ENCODE data around the gene CS.
A peak's percentile ranks its signal among the peaks of the same experiment; 100 is the strongest.
"Not testable (repeated sequence)": the region's sequence is repeated elsewhere in the genome, so short reads cannot be mapped to it uniquely, and the experiment has no call there.

The CS gene

DNA sequence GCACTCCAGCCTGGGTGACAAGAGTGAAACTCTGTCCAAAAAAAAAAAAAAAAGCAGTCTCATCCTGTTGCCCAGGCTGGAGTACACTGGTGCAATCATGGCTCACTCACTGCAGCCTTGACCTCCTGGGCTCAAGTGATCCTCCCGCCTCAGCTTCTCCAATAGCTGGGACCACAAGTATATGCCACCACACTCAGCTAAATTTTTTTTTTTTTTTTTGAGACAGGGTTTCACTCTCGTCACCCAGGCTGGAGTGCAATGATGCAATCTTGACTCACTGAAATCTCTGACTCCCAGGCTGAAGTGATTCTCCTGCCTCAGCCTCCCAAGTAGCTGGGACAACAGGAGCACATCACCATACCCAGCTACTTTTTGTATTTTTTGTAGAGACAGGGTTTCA lies 20.9 kb upstream of the CS start:
- DNase-seq (ENCODE audit: low read depth in 2 of 2): no peak

DNA sequence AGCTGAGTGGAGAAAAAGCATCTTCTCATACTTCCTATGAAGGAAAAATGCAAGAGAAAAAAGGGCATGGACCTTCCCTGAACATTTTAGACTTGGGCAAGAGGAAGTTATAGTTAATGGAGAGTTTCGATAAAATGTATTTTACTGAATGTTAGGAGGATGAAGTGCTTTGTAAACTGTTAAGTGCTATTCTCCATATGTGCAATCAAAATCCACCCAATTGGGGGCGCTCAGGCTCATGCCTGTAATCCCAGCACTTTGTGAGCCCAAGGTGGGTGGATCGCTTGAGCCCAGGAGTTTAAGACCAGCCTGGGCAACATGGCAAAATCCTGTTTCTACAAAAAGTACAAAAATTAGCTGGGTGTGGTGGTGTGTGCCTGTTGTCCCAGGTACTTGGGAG lies 17.5 kb upstream of the CS start:
- no peak for DNase-seq (ENCODE audit: low read depth in 2 of 2)

DNA sequence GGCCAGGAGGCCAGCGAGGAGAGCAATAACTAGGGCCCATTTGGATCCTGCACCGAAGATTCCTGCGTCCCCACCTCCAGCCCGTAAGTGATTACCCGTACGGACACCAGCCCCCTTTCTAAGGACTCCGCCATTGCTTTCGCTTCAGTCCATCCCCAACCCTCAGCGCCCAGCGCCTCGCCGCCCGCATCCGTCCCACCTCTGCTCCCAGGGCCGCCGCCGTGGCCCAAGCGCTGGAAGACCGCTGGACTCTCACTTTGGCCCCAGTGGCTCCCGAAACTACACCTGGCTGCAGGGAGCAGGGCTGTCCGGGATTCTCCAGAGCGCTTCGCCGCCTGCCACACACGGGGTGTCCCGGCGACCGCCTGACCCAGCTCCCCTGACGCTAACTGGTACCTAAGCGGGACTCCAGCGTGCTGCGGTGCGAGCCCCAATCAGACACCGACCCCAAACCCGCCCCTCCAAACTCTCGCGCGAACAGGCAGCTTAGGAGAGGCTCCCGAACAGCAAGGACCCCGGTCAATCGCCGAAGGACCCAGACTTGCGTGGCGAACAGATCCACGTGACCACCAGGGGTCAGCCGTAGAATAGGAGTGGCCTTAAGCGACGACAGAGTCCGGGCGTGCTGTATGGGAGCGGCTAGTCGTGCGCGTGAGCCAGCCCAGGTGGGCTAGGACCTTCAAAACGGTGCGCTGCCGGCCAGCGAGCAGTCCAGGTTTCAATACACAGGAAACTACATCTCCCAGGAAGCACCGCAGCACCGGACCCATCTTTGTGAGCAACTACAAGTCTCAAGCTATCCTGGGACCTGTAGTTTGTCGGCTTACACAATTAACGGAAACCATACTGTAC lies 15.7 kb upstream of the CS start, which contains the start of gene CNPY2:
Gene CNPY2, minus strand, starts transcription at position 367 of the 852 bp plus-strand sequence. CDS start 771 bp downstream, outside the sequence.
- DNase-seq (ENCODE audit: low read depth in 2 of 2): peak; percentile 91 to 92

DNA sequence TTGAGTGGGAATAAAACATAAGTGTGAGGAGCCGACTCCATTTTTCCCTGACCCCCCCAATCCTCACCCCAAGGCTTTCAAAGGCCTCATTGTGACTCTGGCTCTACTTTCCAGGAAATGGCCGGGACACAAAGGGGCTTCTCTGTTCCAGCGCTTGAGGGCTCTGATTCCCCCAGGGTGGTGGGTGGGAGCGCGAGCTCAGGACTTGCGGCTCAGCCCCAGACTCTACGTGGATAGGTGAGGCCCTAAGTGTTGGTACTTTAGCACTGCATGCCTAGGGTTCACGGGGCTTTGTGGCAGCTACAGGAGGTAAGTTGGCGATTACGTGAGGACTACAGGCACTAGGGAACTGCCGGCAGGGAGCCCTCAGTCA lies 15.1 kb upstream of the CS start:
- no peak for DNase-seq (ENCODE audit: low read depth in 2 of 2)

DNA sequence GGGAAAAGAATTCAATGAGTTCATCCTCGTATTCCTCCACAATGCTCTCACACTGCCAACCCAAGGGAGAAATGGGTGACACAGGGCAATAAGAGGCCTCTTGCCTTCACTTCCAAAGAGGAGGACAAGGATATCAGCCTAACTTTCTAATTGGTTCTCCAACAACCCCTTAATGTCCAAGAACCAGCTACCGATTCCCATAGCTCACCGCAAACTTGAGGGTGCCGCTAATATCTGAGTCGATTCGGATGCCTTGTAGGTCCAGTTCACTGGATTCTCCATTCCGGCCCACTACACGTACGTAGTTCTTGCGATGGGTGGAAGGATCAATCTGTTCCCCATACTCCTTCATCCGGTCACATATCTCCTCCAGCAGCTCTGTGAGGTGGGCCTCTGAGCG lies 10.9 kb upstream of the CS start:
- DNase-seq (ENCODE audit: low read depth in 2 of 2): no peak

DNA sequence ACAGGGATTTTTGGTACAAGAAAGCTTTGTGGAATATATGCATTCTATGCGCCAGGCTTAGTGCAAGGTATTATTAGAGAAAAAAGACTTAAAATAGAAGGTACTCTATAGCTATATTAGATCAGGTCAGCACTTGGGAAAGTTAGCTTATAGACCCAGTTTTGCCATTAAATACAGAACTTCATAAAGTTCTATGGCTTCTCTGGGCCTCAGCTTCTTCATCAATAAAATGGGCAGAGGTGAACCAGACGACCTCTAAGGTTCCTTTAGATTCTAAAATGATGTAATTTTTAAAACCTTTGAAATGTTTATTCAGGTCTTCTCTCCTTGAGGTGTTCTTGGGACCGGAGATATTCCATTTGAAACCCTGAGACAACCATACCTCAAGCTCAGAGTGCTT lies 8.6 kb upstream of the CS start:
- no peak for DNase-seq (ENCODE audit: low read depth in 2 of 2)

DNA sequence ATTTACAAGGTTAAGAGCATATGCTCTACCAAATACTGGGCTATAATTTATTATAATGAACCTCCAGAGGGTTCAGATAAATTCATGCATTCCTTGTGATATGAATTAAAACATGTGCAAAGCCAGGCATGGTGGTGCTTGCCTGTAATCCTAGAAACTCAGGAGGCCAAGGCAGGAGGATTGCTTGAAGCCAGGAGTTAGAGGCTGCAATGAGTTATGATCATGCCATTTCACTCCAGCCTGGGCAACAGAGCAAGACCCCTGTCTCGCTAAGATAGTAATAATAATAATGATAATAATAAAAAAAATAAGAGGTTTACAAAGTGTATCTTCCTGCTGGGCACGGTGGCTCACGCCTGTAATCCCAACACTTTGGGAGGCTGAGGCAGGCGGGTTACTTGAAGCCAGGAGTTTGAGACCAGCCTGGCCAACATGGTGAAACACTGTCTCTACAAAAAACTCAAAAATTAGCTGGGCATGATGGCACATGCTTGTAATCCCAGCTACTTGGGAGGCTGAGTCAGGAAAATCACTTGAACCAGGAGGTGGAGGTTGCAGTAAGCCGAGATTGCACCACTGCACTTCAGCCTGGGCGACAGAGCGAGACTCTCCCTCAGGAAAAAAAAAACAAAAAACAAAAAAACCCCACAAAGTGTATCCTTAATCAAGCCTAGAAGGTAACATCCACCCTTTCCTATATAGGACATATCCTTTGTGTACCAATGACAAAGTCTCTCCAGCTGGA lies 7.3 kb upstream of the CS start:
- no peak for DNase-seq (ENCODE audit: low read depth in 2 of 2)

DNA sequence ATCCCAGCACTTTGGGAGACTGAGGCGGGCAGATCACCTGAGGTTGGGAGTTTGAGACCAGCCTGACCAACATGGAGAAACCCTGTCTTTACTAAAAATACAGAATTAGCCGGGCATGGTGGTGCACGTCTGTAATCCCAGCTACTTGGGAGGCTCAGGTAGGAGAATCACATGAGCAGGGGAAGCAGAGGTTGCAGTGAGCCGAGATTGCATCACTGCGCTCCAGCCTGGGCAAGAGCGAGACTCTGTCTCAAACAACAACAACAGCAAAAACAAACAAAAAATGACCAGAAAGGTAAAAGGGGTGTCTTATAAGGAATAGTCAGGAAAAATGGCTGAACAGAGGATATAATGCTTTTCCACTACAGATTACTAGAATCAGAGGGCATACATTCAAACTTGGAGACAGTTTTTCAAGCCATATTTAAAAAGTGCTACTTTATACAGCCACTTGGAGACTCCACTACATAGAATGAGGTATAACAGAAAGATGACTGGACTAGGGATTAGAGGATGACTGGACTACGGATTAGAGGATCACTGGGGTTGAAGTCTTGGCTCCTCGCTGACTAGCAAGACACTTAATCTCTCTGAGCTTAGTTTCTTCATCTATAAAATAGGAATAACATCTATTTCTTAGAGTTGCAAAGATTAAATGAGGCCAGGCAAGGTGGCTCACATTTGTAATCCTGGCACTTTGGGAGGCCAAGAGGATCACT lies 4.9 kb upstream of the CS start:
- DNase-seq (ENCODE audit: low read depth in 2 of 2): no peak

DNA sequence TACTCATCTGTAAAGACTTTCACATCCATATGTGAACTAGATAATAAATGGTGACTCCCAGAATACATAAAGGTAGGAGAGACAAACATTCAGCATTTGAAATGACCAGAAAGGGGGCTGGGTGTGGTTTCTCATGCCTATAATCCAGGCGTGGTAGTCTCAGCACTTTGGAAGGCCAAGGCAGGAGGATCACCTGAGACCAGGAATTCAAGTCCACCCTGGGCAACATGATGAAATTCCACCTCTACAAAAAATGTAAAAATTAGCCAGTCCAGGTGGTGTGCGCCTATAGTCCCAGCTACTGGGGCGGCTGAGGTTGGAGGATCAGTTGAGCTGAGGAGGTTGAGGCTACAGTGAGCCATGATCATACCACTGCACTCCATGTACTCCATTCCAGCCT lies 4.1 kb upstream of the CS start:
- no peak for DNase-seq (ENCODE audit: low read depth in 2 of 2)

DNA sequence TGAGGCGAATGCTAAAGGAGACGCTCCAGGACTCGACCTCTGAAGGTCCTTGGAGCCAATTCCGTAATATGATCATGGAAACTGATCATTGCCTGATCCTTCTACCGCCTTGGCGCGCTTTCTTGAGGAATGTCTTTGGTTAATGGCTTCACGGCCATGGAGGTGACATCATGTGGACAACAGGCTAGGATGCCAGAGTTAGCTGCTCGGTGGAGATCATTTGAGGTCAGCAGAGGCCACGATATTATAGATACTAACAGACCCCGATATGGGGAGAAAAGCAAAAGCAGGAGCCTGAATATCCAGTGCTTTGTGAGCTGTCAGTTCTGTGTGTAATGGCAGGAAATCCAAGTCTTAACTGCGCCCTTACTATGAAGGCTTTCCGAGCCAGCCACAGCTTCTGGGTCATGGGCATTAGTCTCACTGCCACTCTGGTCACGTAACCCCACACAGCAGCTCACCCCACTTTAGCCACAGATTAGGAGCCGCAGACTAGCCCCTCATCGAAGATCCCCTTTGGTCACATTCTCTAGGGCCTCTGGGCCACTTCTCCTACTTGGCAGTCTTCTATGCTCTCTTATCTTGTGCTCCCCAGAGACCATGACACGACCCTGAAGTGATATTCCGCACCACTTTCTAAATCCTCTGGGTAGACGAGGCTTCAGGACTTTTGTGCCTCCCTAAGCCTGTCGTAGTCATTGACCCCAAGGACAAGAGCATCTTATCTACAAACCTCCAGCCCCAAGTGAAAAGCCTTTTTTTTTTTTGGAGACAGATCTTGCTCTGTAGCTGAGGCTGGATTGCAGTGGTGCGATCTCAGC lies 724 bp upstream of the CS start:
- DNase-seq (ENCODE audit: low read depth in 2 of 2): no peak

DNA sequence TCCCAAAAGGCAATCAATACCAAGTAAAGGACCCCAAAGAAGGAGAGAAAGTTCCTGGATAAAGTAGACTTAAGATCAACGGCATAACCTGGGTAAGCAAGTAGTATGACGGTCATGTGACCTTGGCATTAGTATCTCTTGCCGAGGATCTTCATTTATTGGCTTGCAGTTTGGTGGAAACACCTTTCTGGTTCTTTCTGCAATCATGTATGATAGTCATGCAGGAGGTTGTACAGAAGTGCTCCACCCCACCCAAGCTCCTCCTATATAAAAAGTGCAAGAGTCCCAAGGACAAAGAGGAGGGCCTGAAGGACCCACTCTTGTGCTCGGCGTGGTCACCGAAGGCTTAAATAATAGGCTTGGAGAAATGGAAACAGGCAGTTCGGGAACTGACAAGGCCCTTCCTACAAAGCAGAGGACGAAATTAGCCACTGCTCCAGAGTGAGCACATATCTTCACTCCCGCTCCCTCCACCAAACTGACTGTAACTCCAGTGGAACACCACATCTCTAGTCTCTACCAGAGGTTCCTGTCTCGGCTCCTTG lies 750 bp downstream of the CS start:
- DNase-seq (ENCODE audit: low read depth in 2 of 2): no peak

DNA sequence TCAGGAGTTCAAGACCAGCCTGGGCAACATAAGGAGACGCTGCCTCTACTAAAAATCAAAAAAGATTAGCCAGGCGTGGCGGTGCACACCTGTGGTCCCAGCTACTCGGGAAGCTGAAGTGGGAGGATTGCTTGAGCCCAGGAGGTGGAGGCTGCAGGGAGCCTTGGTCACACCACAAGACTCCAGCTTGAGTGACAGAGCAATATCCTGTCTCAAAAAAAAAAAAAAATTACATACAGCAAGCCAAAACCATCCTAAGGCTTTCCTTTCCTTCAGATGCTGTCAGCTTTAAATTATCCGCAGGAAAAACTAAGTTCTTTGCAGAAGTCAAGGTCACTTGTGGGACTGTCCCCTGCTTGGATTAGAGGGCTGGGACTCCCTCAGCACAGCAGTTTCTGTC lies 1.3 kb downstream of the CS start:
- no peak for DNase-seq (ENCODE audit: low read depth in 2 of 2)

DNA sequence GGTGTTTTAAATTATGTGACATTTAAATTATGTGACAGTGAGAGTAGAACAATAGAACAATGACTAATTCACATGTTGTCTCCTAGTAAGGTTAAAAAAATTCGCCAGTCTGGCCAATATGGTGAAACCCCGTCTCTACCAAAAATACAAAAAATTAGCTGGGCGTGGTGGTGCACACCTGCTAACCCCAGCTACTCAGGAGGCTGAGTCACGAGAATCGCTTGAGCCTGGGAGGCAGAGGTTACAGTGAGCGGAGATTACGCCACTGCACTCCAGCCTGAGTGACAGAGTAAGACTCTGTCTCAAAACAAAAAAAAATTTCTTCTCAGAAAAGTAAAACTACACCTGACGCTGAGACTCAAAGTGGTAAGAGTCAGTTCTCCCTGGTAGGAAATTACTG lies 2.7 kb downstream of the CS start:
- no peak for DNase-seq (ENCODE audit: low read depth in 2 of 2)

DNA sequence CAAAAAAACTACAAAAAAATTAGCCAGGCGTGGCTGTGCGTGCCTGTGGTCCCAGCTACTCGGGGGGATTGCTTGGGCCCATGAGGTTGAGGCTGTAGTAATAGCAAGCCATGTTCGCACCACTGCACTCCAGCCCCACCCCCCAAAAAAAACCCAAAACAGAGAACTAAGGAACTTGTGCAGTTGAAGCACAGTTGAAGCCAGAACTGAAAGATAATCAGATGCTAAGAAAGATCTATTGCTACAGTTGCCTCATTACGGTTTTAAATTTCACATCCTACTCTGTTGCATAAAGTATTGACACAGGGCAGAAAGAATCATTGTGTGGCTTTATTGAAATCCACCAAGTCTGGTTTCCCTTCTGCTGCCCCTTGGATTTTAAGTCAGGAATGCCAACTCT lies 3.8 kb downstream of the CS start:
- DNase-seq (ENCODE audit: low read depth in 2 of 2): no peak

DNA sequence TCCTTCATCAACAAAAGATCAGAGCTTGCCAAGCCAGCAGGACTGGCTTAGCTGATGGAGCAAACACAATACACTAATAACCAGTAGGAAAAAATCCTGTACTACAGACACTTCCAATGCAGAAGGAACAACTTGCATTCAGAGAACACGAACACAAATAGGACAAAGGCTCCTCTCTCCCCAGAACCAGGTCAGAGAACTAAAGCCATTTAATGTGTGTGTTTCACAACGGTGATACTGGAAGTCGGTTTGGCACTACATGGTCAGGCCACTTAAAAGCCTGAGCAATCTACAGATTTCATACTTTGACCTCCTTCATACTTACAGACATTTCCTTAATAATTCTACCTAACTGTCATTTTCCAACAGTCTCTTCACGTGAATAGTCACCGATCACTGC lies 6.3 kb downstream of the CS start:
- DNase-seq (ENCODE audit: low read depth in 2 of 2): no peak

DNA sequence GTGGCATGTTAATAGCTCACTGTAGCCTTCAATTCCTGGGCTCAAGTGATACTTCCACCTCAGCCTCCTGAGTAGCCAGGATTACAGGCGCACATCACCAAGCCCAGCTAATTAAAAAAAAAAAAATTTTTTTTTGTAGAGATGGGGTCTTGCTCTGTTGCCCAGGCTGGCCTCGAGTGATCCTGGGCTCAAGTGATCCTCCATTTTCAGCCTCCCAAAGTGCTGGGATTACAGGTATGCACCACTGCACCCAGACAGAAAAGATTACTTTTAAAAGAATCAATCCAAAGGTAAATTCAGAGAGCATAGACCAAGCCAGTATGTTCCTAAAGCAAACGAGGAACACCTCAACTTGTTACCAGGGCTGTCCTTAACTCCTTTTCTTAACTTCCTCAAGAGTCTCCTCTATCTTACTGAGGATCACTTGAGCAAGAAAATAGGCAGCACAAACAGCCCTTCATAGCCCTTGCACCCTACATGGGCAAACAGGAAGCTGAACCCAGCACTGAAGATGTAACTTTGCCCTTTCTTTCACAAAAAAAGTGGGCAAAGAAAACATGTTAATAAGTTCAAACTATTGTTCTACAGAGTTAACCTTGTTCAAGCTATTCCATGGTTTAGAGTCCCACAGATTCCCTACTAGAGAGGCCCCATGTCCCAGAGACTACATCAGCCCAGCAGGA lies 11.3 kb downstream of the CS start:
- DNase-seq (ENCODE audit: low read depth in 2 of 2): no peak

DNA sequence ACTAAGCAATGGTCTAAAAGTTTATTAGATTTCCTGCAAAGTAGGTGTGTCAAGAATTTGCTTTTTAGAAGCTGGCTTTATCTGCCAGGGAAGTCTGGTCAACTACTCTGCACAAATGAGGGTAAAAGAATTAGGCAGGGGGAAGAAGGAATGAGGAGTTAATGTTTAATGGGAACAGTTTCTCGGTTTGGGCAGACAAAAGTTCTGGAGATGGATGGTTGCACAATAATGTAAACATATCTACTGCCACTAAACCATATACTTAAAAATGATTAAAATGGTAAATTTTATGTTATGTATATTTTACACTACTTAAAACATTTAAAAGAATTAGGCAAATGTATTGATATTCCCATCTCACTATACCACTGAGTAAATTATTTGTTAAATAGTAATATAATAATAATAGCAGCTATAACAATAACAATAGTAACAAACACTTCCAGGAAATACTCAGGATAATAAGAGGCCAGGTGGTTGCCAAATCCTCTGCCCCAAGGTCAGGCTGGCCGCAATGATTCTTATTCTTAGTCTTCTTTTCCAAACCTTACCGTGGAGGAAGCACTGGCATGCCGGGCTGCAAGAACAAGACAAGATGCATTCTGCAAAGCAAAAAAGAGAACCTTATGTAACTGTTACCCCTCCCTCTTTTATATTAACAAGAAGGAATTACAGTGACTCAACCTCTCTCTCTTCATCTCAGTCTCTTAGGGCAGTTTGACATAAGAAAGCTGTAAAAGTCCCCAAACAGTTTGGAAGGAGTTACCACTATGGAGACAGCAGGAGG lies 13.9 kb downstream of the CS start:
- DNase-seq (ENCODE audit: low read depth in 2 of 2): no peak

DNA sequence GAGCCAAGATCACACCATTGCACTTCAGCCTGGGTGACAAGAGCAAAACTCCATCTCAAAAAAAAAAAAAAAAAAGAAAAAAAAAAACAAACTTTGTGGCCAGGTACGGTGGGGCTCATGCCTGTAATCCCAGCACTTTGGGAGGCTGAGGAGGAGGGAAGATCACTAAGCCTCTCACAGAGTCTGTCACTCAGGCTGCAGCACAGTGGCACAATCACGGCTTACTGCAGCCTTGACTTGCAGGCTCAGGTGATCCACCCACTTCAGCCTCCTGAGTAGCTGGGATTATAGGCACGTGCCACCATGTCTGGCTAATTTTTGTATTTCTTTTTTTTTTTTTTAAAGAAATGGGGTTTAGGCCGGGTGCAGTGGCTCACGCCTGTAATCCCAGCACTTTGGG lies 15.9 kb downstream of the CS start:
- not testable (repeated sequence) for DNase-seq (ENCODE audit: low read depth in 2 of 2)

DNA sequence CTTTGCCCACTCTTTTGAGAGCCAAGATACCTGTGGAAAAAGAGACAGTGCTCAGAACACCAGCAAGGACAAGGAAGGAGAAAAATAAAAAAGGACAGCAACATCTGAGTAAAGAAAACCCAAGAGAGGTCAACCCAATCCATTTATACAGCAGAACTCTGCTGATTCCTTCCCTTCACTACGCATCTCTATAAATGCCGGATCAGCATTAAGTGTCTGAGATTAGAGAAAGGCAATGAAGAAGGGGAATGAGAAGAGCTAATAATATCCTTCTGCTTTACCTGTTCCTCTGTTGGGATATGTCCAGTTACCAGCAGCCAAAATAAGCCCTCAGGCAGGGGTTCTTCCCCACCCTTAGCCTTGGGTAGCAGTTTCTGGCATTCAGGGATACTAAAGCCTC lies 17.6 kb downstream of the CS start:
- DNase-seq (ENCODE audit: low read depth in 2 of 2): no peak

DNA sequence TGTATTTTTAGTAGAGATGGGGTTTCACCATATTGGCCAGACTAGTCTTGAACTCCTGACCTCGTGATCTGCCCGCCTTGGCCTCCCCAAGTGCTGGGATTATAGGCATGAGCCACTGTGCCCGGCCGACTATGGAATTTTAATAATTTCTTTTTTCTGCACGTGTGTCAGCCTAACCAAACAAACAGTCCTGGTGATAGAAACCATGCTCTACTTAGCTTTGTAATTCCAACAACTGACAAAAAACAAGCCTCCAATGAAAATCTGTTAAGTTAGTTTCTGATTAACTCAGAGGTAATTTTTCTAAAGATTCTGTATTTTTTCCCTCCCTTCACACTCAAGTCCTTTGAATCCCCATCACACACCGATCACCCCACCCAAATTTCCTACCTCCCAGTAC lies 18.1 kb downstream of the CS start:
- no peak for DNase-seq (ENCODE audit: low read depth in 2 of 2)
